BLaER1 (cell line): ENCODE results near the gene ZFP3.
"Not testable (repeated sequence)": the region's sequence is repeated elsewhere in the genome, so short reads cannot be mapped to it uniquely, and the experiment has no call there.

Experiments
- H3K27ac ChIP-seq: shearing (Covaris generic); formaldehyde crosslinking; 2 replicates; pipeline ENCODE4 v1.8.1; 2022
- H3K27me3 ChIP-seq: shearing (Covaris generic); formaldehyde crosslinking; 2 replicates; pipeline ENCODE4 v1.8.1; 2022
- H3K36me3 ChIP-seq: shearing (Covaris generic); formaldehyde crosslinking; 2 replicates; pipeline ENCODE4 v1.8.1; 2022
- H3K4me1 ChIP-seq: shearing (Covaris generic); formaldehyde crosslinking; 2 replicates; pipeline ENCODE4 v1.8.1; 2022
- H3K4me2 ChIP-seq: shearing (Covaris generic); formaldehyde crosslinking; 2 replicates; pipeline ENCODE4 v1.8.1; 2022
- H3K4me3 ChIP-seq: shearing (Covaris generic); formaldehyde crosslinking; 2 replicates; pipeline ENCODE4 v1.8.1; 2022
- H3K9ac ChIP-seq: shearing (Covaris generic); formaldehyde crosslinking; 2 replicates; pipeline ENCODE4 v1.8.1; 2022
- H3K9me3 ChIP-seq: shearing (Covaris generic); formaldehyde crosslinking; 2 replicates; pipeline ENCODE4 v1.8.1; 2022
- H4K20me1 ChIP-seq: shearing (Covaris generic); formaldehyde crosslinking; 2 replicates; pipeline ENCODE4 v1.8.1; 2022
- Cebpa-rat ChIP-seq: shearing (Covaris generic); IDR thresholded peaks from 2 replicates; pipeline ENCODE4 v1.8.1; 2022

The ZFP3 gene

DNA sequence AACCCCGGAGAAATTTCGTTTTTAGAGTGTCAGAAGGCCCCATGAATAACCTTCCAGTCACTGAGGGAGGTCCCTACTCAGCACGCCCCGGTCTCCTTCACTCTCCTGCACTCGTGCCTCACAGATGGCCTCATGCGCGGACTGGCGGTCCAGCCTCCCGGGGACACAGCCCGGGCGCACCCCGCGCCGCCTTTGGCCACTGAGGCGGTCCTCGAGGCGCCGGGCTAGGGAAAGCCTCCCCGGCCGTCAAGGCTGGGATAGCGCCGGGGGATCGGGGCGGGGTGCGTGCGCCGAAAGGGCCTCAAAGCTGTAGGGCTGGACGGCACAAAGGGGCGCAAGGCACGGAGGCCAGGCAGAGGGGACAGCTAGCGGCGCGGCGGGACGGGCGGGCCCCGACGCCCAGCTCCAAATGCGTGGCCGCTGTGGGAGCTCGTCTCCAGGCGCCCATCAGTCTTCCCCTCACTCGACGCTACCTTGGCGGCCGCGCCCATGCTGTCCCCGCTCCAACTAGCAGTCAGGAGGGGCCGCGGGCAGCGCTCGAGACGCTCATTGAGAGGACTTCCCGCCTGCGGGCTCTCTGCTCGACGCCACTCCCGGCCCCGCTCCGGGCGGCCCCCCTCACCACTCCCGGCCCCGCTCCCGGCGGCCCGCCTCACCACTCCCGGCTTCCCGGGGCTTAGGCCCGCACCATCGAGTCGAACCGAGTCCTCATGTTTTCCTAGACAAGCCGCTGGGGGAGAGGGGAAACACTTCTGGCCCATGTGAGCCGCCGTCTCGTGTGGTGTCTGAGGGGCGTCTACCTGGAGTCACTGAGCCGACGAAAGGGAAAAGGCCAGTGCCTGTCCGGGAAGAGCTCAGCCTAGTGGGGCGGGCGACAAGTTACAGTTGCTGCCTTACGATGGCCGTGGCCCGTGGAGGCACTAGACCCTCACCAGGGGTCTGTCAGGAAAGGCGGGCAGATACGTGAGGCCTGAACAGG lies 37.7 kb downstream of the ZFP3 start, which contains the start of gene USP6:
Gene USP6, plus strand, starts transcription at position 360 of the 979 bp plus-strand sequence. CDS start 14,336 bp downstream, outside the sequence.
- Histone ChIP-seq H3K9me3 (peaks cover 20% of the 10 kb centered on the region), H3K4me1 (peaks cover 13% of the 10 kb centered on the region)

DNA sequence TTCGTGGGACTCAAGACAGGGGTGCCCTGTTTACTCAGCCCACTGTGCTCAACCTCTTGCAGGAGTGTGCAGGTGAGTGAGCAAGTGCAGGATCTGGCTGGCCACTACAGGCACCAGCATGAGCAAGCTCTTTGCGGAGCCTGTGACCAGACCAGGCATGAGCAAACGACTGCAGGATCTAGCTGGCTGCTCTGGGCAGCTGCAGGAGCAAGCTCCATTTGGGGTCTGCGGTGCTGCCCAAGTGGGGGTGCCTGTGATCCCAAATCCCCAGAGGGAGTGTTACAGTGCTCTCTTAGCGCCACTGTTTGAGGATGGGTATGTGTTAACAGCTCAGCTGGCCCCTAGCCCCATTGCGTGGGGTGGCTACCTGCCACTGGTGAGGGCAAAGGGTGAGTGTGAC lies 40.0 kb downstream of the ZFP3 start:
- H3K36me3 ChIP-seq = peaks cover 17% of the 10 kb centered on the region
- H3K4me2 ChIP-seq = no peak overlapping the region
- H3K4me3 ChIP-seq = no peak overlapping the region
- H3K27ac ChIP-seq = no peak overlapping the region
- no peak for TF ChIP-seq Cebpa-rat
- H3K9ac ChIP-seq = no peak overlapping the region
- peaks cover 20% of the 10 kb centered on the region for H3K9me3 ChIP-seq
- H3K4me1 ChIP-seq = no peaks in the 10 kb centered on the region
- no peaks in the 10 kb centered on the region for H4K20me1 ChIP-seq
- H3K27me3 ChIP-seq = peaks cover 12% of the 10 kb centered on the region

More for the DNA sequence above, 37.7 kb downstream of the ZFP3 start, which contains the start of gene USP6:
- Histone ChIP-seq H3K9ac (no peak within 1 kb of the TSS), H3K4me2 (no peak within 1 kb of the TSS), H3K4me3 (no peak within 1 kb of the TSS), H3K27ac (no peak within 1 kb of the TSS), H3K36me3 (peaks cover 17% of the 10 kb centered on the region), H3K27me3 (no peaks in the 10 kb centered on the region), H4K20me1 (no peaks in the 10 kb centered on the region)
- no peak for TF ChIP-seq Cebpa-rat

DNA sequence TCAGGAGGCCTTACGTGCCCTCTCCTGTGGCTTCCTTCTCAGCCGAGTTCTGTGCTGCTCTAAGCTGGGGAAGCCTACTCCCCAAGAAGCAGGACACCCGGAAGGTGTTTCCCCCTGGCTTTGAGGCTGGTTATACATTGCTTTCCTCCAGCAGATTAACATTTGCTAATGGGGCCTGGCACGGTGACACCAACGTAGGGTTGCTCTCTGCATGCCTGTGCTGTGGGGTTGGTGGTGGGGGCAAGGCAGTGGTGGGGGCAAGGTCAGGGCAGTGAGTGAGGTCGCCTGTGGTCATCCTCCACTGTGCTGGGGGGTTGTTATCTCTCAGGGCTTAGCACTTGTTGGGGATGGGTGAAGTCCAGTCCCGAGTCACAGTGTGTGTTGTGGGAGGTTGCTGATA lies 41.8 kb downstream of the ZFP3 start:
- H3K4me3 ChIP-seq = no peak overlapping the region
- no peak overlapping the region for H3K27ac ChIP-seq
- H4K20me1 ChIP-seq = no peaks in the 10 kb centered on the region
- no peaks in the 10 kb centered on the region for H3K4me1 ChIP-seq
- H3K36me3 ChIP-seq = no peaks in the 10 kb centered on the region
- peaks cover 20% of the 10 kb centered on the region for H3K9me3 ChIP-seq
- no peak overlapping the region for H3K9ac ChIP-seq
- H3K4me2 ChIP-seq = no peak overlapping the region
- H3K27me3 ChIP-seq = peaks cover 16% of the 10 kb centered on the region
- no peak for TF ChIP-seq Cebpa-rat

DNA sequence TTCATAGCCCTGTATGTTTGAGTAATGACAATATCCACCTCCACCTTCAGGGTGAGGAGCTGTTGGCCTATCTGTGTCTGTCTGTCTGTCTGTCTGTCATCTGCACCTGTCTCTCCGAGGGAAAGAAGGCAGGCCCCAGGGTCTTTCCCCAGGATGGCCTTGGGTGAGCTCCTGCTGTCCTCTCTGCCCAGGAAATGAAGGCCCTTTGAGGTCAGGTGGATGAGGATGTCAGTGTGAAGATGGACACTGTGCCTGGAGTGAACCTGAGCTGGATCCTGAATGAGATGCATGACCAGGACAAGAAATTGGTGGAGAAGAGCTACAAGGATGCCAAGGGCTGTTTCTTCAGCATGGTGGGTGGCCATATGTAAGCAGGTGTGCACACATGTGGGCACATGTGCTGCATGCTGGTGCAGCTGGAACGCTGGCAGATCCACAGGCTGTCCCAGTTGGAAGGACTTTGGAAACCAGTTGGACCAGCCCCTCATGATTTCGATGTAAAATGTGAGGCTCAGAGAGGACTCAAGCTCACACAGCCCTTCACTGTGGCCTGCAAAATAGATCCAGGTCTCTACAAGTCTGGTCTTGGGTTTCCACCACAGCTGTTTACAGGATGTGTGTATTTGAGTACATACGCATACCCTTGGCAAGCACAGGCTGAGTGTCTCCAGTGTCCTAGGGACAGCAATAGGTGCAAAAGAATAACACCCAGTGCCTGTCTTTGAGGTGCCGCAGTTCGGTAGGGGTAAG lies 42.3 kb downstream of the ZFP3 start:
- peaks cover 16% of the 10 kb centered on the region for H3K27me3 ChIP-seq
- H3K27ac ChIP-seq, H3K4me2 ChIP-seq: not testable (repeated sequence)

DNA sequence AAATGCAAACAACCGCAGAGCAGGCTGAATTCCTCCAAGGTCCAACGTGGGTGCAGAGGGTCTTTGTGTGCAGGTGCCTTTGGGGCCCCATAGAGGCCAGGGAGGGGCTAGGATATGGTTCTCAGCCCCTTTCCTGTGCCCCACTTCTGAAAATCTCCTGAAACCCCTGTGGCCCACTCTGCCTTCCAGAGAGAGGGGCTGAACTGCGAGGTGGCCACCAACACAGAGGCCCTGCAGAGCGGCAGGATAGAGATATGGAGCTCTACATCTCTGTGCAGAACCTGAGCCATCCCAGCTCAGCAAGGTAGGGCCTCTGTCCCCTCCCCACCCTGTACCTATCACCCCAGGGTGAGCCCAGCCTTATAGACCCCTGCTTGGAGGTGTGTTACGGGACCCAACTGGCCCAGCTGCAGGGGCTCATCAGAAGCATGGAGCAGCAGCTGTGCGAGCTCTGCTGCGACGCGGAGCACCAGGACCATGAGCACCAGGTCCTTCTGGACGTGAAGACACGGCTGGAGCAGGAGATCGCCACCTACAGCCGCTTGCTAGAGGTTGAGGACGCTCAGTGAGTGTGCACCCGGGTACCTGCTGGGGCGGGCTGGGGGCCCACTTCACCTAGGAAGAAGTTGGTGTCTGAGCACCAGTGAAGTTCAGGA lies 43.0 kb downstream of the ZFP3 start:
- Histone ChIP-seq H3K36me3 (no peaks in the 10 kb centered on the region), H3K4me3 (no peak overlapping the region), H3K4me1 (no peaks in the 10 kb centered on the region), H3K9ac (no peak overlapping the region), H4K20me1 (no peaks in the 10 kb centered on the region), H3K27ac (no peak overlapping the region), H3K4me2 (no peak overlapping the region), H3K9me3 (peaks cover 12% of the 10 kb centered on the region), H3K27me3 (peaks cover 16% of the 10 kb centered on the region)
- TF ChIP-seq Cebpa-rat = no peak

More for the DNA sequence above, 42.3 kb downstream of the ZFP3 start:
- H3K9ac ChIP-seq, H3K4me1 ChIP-seq, H3K36me3 ChIP-seq, H3K4me3 ChIP-seq, H4K20me1 ChIP-seq: not testable (repeated sequence)
- peaks cover 19% of the 10 kb centered on the region for H3K9me3 ChIP-seq

DNA sequence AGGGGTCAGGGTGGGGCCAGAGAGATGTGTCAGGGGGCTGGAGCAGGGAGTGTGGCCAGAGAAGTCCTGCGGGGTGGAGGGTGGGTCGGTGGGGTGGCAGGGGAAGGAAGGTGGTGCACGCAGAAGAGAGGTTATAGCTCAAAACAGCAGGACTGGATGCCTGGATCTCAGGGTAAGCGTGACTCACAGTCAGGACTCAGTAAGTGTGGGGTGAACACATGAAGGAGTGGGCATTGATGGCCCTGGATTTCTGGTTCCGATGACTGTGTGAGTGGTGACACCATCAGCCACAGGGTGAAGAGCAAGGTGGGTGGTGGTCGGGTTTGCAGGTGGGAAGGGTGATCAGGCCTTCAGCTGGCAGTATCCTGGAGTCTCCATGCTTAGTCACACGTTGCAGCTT lies 43.8 kb downstream of the ZFP3 start:
- H3K27ac ChIP-seq, H3K9ac ChIP-seq, H3K36me3 ChIP-seq, H4K20me1 ChIP-seq, H3K4me2 ChIP-seq, H3K4me3 ChIP-seq, H3K4me1 ChIP-seq: not testable (repeated sequence)
- peaks cover 16% of the 10 kb centered on the region for H3K27me3 ChIP-seq
- H3K9me3 ChIP-seq = peaks cover 11% of the 10 kb centered on the region

DNA sequence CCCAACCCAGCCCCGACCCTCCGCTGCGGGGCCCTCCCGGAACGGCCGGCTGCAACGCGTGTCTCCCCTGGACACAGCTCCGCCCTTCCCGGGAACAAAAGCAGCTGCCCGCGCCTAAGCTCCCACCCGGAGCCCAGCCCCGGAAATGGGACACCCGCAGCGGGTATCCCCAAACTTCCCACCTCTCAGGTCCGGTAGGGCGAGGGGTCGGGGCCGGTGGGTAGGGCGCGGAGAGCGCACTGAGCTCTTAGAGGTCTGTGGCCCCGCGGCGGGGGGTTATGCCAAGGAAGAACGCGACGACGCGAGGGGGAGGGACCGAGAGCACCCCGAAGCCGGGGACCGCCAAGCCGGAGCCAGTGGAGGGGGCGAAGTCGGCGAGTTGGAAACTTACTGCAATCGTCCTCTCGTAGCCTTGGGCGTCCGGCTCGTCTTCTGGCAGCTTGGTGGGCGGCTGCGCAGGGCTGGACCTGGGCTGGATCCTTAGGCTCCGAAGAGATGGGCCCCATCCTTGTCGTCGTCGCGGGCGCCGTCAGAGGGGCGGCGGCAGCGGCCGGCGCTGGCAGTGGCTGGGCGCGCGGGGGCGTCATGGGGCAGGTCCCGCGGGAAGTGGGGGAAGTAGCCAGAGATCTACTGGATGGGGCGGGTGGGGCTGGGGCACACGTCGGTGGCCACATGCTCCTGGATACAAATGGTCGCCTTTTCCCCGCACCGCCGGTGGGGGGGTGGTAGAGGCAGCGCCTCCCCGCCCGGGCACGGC lies 44.5 kb downstream of the ZFP3 start:
- Histone ChIP-seq H3K27ac (no peak overlapping the region), H3K4me3 (no peak overlapping the region), H3K4me2 (no peak overlapping the region), H3K4me1 (no peaks in the 10 kb centered on the region), H3K9ac (no peak overlapping the region), H3K9me3 (peaks cover 11% of the 10 kb centered on the region), H3K27me3 (peaks cover 16% of the 10 kb centered on the region), H3K36me3 (no peaks in the 10 kb centered on the region), H4K20me1 (no peaks in the 10 kb centered on the region)
- no peak for TF ChIP-seq Cebpa-rat

DNA sequence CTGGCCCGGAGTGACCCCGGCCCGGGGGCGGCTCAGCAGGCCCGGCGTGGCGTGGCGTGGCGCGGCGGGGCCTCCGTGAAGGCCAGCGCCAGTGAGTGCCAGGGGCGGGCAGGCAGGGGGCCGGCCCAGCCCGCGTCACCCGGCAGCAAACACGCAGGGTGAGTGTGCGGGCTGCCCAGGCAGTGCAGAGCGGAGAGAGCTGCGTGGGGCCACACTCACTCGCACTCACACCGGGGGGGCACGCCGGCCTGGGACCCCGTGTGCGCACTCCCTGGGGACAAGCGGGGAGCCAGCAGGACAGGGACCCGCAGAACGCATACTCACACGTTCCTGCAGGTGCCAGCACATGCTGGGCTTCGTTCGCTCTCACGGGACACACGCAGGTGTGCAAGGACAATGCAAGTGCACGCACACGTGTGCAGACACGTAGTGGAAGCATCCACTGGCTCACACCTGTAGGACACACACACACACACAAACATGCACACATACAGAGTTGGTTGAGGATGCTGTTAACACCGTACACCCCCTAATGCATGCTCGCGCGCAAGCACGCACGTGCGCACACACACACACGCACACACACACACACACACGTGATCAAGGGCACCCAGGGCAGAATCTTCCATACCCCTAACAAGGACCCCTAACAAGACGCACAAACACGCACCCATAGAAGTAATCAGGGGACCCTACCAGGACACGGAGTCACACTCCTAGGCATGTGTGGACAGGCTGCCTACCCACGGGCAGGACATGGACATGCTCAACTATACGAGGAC lies 45.3 kb downstream of the ZFP3 start:
- no peak overlapping the region for H3K9ac ChIP-seq
- H3K27me3 ChIP-seq = peaks cover 16% of the 10 kb centered on the region
- no peak overlapping the region for H3K4me2 ChIP-seq
- no peak overlapping the region for H3K4me3 ChIP-seq
- no peaks in the 10 kb centered on the region for H4K20me1 ChIP-seq
- peaks cover 4% of the 10 kb centered on the region; the same call in 1 of the 2 replicates for H3K9me3 ChIP-seq
- no peak overlapping the region for H3K27ac ChIP-seq
- TF ChIP-seq Cebpa-rat = no peak
- H3K4me1 ChIP-seq = no peaks in the 10 kb centered on the region
- no peaks in the 10 kb centered on the region for H3K36me3 ChIP-seq

DNA sequence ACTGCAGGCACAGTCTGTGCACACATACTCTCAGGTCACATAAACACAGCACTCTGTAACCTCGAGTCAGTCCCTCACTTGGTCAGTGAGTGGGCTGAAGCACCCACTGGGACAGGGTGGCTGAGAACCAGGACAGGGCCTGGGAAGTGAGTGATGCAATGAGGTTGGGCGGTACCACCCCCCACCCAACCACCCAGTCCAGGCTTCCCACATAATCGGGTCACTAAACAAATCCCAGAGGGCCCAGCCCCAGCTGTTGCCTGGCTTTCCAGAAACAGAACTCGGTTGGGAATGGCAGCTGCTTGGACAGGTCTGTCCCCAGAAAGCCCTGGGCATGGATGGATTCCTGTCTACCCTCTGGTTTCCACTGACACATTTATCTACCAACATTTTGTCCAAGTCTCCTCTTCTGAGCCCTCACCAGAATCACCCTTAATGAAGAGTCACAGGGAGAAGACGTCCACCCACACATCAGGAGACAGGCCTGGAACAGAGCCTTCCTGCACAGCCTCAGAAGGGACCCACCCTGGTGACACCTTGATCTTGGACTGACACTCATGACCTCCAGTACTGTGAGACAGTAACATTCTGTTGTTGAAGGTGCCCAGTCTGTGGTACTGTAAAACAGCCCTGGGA lies 46.0 kb downstream of the ZFP3 start:
- H3K36me3 ChIP-seq, H3K9ac ChIP-seq, H3K4me3 ChIP-seq, H3K9me3 ChIP-seq, H3K27ac ChIP-seq, H3K4me2 ChIP-seq, H4K20me1 ChIP-seq, H3K4me1 ChIP-seq: not testable (repeated sequence)
- H3K27me3 ChIP-seq = peaks cover 16% of the 10 kb centered on the region

DNA sequence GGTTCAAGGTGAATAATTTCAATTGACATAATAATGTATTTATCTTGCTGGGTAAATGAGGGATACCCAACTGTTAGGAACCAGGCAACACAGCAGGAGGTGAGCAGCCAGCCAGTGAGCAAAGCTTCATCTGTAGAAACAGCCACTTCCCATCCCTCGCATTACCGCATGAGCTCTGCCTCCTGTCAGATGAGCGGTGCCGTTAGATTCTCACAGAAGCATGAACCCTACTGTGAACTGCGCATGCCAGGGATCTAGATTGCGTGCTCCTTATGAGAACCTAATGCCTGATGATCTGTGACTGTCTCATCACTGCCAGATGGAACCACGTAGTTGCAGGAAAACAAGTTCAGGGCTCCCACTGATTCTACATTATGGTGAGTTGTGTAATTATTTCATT lies 46.6 kb downstream of the ZFP3 start:
- not testable (repeated sequence) for H3K9ac ChIP-seq, H3K9me3 ChIP-seq, H3K36me3 ChIP-seq, H3K4me2 ChIP-seq, H3K27ac ChIP-seq, H4K20me1 ChIP-seq, H3K4me3 ChIP-seq, H3K4me1 ChIP-seq
- peaks cover 16% of the 10 kb centered on the region for H3K27me3 ChIP-seq
